HG02938 (cell line): ENCODE measurements around the gene WDR6.

Source experiments
- ATAC-seq: cut with Tn5 transposase; IDR thresholded peaks from one replicate; pipeline ENCODE4 v1.9.1; 2021; ENCODE audit warnings: mild to moderate bottlenecking, moderate library complexity; ENCODE audit not compliant: unreplicated experiment

WDR6 gene

GRCh38 chr3:49013738-49014660 lies 6.8 kb downstream of the WDR6 start:
- ATAC-seq, result no peak

- ATAC-seq, result no peak
Observed at GRCh38 chr3:49015072-49015471, 7.9 kb downstream of the WDR6 start.

- no peak for ATAC-seq
Observed at GRCh38 chr3:49015765-49016164, 8.6 kb downstream of the WDR6 start.

- ATAC-seq, result no peak
Observed at GRCh38 chr3:49016414-49017228, 9.4 kb downstream of the WDR6 start.

GRCh38 chr3:49017229-49017970 lies 10.2 kb downstream of the WDR6 start:
- no peak for ATAC-seq

GRCh38 chr3:49017971-49018706 lies 10.9 kb downstream of the WDR6 start, which contains the start of gene DALRD3:
Gene DALRD3 (minus strand): TSS chr3:49018580. CDS start chr3:49018564, 16 bp downstream.
- ATAC-seq, result no peak

GRCh38 chr3:49018707-49019006 lies 11.5 kb downstream of the WDR6 start:
- no peak for ATAC-seq

- no peak for ATAC-seq
Observed at GRCh38 chr3:49019941-49020329, 12.7 kb downstream of the WDR6 start.

- no peak for ATAC-seq
Observed at GRCh38 chr3:49020330-49021212, 13.4 kb downstream of the WDR6 start.

GRCh38 chr3:49021213-49021812 lies 14.1 kb downstream of the WDR6 start:
- ATAC-seq, result peak; percentile 56

GRCh38 chr3:49021813-49022687 lies 14.9 kb downstream of the WDR6 start, which contains the start of gene NDUFAF3:
Gene NDUFAF3 (plus strand): TSS chr3:49022121. CDS start chr3:49022145, 24 bp downstream.
- peak; percentile 44 for ATAC-seq

GRCh38 chr3:49022688-49023171 lies 15.5 kb downstream of the WDR6 start:
- ATAC-seq, result no peak

- no peak for ATAC-seq
Observed at GRCh38 chr3:49023775-49024174, 16.6 kb downstream of the WDR6 start.

- ATAC-seq, result no peak
Observed at GRCh38 chr3:49024449-49024848, 17.3 kb downstream of the WDR6 start.

GRCh38 chr3:49025005-49025792 lies 18.0 kb downstream of the WDR6 start:
- ATAC-seq, result no peak

- ATAC-seq, result no peak
Observed at GRCh38 chr3:49025793-49026520, 18.8 kb downstream of the WDR6 start.
